ENCODE measurements around the gene SLC5A10.

GRCh38 chr17:18964550-18964949 is 12.6 kb downstream of the SLC5A10 start:
- TF ChIP-seq, protein P1, sequence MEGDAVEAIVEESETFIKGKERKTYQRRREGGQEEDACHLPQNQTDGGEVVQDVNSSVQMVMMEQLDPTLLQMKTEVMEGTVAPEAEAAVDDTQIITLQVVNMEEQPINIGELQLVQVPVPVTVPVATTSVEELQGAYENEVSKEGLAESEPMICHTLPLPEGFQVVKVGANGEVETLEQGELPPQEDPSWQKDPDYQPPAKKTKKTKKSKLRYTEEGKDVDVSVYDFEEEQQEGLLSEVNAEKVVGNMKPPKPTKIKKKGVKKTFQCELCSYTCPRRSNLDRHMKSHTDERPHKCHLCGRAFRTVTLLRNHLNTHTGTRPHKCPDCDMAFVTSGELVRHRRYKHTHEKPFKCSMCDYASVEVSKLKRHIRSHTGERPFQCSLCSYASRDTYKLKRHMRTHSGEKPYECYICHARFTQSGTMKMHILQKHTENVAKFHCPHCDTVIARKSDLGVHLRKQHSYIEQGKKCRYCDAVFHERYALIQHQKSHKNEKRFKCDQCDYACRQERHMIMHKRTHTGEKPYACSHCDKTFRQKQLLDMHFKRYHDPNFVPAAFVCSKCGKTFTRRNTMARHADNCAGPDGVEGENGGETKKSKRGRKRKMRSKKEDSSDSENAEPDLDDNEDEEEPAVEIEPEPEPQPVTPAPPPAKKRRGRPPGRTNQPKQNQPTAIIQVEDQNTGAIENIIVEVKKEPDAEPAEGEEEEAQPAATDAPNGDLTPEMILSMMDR (conservative IDR thresholded peaks at IDR 0.05; ENCODE audit: low read depth in 2 of 2) = no peak
- TF ChIP-seq ZNF331 (CRISPR knock-in tag; IDR thresholded peaks at IDR 0.05; ENCODE audit: low read depth) (no peak), POLR2AphosphoS5 (IDR thresholded peaks at IDR 0.05; ENCODE audit: low read depth) (no peak)

Data from GM23338 (cell line).